HG02571 (cell line): Measurements from ENCODE around the gene RREB1.
A peak's percentile ranks its signal among the peaks of the same experiment; 100 is the strongest.

Experiments
- ATAC-seq: cut with Tn5 transposase; IDR thresholded peaks from one replicate; pipeline ENCODE4 v1.9.1; 2021; ENCODE audit warnings: mild to moderate bottlenecking, moderate library complexity; ENCODE audit not compliant: unreplicated experiment

Gene RREB1

DNA sequence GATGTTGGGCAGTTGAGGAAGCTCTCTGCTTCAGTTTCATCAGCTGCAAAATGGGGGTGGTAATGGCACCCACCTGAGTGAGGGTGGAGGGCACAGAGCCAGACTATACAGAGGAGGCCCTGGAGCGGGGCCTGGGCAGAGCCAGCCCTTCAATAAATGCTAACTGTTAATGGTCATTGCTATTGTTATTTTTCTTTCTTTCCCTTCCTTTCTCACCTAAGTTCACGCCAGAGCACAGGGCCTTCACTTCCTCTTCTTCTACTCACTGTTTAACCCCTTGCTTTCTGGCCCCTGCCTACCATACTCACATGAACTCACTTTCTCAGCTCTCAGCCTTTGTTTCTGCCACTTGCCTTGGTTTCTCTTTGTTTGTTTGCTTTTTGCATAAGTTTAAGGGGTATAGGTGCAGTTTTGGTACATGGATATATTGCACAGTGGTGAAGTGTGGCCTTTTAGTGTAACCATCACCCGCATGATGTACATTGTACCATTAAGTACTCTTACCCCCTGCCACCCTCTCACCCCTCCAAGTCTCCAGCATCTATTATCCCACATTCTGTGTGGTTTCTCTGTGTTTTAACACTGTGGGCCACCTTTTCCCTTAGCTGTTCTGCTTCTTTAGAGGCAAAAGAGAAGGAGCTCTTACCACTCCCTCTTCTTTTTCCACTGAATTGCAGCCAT is 7.5 kb upstream of the RREB1 start:
- no peak for ATAC-seq

DNA sequence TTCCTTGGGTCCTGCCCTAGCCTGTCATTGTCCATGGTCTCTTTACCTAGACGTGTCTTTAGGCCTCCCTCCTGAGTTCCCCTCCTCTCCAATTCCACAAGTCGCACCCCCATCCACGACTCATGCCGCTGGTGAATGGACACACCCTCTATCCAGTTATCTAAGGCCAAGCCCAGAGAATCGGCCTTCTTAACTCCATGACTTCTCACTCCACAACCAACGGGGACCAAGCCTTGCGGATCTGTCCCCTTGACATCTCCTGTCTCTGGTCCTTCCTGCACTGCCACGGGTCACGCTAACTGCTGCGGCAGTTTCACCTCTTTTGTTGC is 7.0 kb upstream of the RREB1 start:
- ATAC-seq: no peak

DNA sequence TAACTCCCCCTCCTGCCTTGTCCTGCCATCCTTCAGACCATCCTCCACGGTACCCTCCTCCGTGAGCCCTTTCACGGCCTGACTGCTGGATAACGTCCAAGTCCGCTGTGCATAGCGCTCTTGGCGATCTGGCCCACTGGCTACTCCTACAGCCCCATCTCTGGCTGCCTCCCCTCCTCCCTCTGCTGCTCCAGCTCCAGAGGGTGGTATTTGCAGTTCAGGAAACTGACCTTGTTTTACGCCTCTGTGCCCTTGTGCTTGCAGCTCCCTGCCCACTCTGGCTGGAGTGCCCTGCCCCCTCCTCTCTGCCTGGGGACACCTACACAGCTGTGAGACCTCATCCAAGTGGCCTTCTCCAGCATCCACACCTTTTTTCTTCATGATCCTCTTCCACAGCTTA is 6.5 kb upstream of the RREB1 start:
- ATAC-seq: no peak

DNA sequence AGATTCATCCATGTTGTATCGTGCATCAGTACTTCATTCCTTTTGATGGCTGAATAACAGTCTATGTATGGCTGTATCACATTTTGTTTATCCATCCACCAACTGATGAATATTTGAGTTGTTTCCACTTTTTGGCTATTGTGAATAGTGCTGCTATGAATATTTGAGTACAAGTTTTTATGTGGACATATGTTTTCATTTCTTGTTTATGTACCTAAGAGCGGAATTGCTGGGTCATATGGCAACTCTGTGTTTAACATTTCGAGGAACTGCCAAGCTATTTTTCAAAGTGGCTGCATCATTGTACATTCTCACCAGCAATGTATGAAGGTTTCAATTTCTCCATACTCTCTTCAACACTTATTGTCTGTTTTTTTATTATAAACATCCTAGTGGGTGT is 3.0 kb upstream of the RREB1 start:
- no peak for ATAC-seq

DNA sequence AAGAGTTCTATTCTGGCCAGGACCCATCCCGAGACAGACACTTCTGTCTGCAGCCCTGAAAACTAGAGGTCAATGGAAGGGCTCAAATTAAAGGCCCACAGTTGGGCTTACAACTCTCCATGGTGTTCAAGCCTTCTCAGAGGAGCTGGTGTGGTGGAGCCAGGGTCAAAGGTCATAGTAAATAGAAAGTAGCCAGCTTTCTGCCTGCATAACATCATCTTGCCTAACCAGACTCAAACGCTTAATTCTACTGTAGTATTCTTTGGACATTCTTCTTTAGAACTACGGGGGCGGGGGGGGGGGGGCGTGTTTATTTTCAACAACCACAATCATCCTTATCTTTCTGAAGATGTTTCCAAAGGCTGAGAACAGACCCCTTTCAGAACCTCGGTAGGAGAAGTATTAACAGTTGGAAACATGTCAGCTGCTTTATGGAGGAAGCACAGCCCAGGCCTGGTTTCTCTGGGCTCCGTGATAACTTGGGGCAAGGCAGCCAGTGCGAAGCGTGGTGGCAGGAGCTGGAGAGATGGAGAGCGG is 1.5 kb upstream of the RREB1 start:
- ATAC-seq: no peak

DNA sequence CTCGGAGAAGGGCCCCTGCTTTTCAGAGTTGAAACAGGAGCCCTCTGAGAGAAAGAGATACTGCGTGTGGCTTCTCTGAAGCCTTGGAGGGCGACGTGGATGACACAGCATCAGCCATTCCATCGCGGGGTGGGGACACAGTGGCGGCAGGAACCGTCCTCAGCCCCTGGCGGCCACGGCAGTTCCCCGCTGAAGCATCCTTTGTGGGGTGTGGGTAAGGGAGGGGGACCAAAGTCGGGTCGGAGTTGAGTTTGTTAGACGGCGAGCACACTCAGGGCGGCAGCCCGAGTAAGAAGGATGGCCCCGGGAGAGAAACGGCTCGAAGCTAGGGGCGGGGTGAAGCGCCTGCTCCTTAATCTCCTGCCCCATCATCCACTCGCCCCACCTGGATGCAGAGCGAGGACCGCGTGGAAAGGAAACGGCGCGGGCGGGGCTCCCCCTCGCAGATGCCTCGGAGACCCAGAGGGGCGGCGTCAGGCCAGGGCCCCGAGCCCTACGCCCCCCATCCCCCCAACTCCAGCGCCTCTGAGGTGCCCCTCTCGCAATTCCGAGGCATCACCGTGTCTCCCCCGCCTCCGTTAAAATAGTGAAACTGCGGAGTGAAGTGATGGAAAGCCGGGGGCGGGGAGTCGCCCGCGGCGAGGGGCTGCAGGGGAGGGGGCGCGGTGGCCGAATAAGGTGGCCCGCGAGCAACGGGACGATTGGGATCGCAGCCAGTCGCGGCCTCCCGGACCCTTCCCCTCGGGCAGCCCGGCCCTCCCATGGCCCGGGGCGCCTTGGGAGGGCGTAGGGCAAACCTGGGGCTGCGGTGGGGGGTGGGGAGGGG is 796 bp upstream of the RREB1 start:
- peak; percentile 29 for ATAC-seq

DNA sequence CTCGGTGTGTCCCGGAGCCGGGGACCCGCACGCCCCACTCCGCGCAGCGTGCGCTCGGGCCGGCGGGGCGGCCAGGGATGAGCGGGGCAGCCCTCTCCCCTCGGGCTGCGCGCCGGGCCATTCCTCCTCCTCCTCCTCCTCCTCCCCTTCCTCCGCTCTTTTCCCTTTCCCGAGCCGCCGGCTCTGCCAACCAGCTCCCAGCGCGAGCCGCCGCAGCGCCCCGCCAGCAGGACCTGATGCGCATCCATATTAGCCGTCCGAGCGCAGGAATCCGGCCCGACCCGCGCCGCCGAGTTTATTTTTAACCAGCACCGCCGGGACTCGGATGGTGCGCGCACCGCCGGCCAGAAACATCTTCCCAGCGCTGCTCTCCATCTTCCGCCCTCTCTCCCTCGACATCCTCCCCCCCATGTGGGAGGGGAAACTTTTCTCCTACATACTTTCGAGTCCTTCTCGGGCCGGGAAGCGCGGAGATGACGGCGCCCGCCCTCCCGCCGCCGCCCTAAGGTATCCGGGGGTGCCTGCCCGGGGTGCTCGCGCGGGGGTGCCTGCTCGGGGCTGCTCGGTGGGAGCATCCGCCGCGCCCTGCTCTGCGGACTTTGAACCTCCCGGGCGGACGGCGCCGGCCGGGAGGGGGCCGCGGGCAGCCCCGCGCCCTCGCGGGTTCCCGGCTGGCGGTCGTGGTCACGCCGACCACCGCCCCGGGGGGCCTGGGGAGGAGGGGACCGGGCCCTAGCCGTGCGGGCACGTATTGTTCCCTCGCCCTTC is 619 bp downstream of the RREB1 start:
- peak; percentile 14 for ATAC-seq

DNA sequence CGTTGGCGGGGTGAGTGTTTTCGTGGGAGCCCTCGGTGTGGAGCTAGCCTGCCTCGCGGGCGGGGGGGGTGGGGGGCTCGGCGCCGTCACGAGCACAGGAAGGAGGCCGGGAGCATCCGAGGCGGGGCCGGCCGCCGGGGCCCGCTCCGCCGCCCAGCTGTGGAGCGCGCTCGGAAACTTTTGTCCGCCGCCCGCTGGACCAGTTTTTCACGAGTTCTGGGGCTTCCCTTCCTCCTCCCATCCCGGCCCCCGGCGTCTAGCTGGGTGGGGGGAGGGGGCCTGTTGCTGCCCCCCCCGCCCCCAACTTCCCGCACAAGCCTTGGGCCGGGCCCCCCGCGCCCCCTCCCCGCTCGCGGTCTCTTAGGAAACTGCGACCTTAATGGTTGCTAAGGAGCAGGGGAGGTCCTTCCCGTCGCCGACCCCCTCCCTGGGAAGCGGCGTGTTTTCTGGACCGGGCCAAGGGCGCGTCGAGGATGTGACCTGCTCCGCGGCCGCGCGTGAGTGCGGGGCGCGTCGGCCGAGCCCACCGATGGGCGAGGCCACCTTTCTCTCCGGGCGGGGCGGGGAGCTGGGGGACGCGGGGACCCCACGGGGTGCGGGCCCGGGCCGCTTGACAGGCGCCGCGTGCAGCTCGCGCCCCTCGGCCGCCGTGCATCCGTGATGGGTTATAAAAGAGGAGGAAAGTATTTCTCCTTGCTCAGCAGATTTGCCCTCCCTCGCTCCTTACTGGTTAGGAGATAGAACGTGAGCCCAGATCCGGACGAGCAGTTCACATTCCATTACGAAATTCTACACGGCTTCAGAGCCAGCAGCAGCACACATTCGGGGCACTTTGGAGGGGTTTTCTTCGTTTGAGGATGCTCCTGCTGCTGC is 1.4 kb downstream of the RREB1 start:
- no peak for ATAC-seq

DNA sequence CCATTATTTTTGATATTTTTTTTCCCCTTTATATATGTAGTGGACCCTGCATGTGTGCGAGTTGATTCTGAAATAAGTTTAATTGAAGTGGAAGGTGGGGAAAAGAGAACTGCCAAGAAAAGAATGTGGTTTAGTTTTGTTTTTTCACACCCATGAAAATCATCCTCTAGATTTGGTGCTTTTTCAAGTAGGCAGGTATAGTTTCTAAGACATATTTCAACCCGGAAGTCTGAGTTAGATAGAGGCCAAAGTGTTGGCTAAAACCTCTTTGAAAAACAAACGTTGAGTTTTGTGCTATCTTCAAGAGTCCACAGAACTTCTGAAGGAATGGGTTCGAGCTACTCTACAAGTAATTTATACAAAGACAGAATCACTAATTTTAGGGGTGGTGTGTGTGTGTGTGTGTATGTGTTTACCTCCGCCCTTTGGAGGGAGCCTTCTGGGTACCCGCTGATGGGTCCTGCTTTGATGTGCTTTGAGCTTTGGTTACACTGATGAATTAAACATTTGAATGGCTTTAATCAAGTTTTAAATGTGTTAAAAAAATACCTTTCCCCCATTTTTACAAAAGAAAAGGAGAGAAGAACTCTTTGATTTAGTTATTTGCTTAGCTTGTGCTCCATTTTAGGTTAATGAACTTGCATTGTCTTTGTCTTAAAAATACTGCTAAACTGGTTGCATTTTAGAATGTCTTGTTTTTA is 2.5 kb downstream of the RREB1 start:
- ATAC-seq: no peak

DNA sequence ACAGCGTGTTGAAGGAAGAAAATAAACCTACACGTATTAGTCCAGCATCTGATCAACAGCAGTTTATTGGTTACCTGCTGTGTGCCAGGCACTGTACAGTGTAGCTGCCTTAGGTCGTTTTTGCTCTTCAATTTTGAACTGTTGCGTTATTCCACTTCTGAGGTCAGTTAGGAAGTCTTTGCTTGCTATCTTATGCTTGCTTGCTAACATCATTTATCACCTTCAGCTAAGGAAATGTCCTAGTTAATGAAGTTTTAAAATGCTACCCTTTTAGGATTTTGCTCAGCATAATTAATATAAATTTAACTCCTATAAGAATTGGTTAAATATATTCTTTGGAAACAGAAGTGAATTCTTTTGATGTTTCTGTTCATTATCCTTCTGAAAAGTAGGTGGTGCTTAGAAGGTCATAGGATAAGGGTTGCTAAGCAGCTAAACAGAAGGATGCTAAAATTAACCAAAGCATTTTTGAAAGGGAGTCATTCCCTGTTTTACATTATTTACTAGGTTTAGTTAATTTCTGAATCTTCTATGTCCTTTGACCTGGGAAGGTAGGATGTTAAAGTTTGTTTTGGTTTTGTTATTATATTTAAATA is 3.4 kb downstream of the RREB1 start:
- ATAC-seq: no peak

DNA sequence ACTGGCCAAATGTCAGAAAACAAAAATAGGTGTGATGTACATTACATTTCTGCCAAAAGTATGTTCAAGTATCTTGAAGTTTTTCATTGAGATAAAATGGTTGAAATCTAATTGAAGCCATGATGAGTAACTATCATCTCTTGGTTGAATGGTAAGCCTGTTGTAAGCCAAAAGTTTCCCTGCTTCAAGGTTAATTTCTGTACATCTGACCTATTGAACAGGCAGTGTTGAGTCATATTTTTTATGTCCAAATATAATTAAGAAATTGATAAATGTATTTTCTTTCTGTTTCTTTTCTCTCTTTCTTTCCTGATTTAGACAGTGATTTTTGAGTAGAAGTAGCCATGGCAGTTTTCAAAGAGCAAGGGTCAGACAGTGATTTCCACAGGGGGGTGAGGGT is 4.4 kb downstream of the RREB1 start:
- ATAC-seq: no peak

DNA sequence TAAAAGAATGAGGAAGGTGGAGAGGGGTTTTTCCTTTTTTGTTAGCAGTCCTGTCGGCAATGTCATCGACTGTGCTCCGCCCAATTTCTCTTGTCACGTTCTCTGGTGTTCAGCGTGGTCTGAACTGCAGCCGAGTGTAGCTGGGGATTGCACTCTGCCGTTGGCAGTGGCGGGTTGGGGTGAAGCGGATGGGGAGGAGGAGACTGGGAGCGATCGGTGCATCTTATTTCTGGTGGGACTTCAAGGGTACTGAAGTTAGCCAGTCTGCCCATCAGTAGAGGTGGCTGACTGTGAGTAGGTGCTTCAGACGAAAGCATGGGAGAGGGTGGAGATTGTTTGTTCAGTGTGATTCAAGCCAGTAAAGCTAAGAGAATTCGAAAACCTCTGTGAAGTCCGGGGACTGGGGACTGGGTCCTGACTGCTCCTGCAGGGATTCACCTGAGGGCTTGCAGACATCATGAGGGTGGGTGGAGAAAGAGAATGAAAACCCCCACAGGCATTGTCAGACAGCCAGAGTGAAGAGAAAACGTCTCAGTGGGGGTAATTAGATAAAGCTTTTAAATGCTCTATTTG is 5.1 kb downstream of the RREB1 start:
- ATAC-seq: no peak

DNA sequence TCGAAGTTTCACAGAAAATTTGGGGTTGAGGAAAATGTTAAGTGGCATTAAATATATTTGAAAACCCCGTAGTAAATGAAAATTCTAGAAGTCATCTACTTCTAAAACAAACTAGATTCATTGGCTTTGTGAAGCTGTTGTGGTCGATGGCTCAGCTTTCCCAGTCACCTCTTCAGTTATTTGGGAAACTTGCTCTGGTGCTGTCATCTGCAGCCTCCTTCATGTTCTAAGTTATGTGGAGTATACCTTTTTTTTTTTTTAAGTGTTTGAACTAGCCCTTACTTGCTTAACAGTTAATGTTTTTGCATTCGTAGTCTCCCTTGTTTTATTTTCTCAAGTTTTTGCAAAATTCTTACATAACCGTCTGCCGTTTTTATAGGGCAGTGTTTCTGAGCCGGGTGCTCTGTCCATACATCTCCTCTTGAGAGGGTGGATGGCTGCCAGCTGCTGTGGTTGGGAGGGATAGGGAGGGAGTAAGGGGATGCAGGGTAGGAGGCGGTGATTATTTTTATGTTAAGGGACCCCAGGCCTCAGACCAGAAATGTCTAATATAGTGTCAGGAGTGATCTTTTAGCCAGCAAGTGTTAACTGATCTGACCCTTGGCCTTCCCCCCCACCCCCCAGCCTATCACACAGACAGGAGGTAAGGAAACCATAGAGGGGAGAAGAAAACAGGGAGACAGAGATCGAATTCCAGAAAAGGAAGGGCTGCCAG is 7.1 kb downstream of the RREB1 start:
- ATAC-seq: no peak

DNA sequence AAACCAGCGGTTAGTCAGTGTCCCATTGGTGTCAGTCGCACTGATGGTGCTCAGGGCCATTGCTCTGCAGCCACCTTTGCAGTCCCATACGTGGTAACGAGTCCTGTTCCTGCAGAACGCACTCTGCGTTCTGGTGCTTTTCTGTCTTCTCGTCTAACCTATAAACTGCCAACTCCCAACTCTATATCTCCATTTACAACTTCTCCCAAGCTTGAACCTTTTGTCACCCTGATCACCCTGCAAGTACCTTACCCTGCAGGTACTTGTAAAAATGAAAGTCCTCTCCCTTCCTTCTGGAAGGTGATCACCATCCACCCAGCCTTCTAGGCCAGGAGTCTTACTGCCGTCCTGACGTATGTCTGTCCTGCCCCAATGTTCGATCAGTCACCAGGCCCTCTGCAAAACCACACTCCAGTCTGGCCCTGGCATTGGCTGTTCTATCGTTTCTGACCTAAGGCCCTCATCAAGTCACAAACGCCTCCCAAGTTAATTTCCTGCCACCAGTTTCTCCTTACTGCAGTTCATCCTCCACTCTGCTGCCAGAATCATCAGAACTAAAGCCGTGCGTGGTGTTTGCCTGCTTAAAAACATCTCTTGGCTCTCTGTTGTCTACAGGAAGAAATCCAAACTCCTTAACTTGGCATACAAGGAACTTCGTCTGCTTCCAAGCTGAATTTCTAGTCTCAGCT is 7.9 kb downstream of the RREB1 start:
- ATAC-seq: no peak

DNA sequence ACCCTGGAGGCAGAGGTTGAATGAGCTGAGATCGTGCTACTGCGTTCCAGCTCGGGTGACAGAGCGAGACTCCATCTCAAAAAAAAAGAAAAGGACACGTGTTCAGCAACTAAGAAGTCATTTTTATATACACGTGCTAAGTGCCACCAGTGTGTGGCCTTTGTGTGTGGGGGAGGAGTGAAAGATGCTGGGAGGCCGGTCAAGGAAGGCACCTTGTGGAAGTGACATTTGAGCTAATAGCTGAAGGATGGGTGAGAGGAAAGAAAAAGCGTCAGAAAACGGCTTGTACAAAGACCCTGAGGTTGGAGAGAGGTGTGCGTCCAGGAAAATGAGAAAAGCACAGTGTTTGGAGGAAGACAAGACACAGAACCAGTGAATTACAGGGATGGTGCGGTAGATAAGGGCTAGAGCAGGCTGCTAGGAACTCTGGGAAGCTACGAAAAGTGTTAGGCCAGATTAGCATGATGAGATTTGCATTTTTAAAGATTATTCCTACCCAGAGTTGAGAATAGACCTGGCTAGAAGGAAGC is 11.6 kb downstream of the RREB1 start:
- no peak for ATAC-seq

DNA sequence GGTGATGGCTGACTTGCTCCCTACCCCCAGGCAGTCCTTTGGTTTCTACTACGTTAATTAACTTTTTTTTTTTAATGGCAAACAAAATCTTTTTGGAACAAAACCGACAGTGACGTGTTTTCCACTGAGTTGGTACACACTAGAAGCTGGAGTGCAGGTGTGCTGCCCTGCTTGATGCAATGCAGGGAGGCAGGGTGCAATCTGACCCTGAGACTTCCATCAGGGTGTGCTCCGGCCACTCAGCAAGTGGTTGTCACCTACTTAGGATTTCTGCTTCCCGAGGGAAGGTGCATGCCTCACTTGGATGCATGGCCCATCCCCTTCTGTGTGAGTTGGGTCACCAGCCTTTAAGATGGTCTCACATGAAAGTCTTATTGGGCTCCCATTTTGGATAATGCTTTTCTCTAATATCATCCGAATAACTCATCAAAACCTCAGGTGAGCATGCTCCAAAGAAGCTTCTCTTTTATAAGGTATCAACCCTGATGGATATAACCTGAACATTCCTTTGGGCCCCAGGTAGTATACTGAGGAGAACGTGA is 14.0 kb downstream of the RREB1 start:
- ATAC-seq: no peak

DNA sequence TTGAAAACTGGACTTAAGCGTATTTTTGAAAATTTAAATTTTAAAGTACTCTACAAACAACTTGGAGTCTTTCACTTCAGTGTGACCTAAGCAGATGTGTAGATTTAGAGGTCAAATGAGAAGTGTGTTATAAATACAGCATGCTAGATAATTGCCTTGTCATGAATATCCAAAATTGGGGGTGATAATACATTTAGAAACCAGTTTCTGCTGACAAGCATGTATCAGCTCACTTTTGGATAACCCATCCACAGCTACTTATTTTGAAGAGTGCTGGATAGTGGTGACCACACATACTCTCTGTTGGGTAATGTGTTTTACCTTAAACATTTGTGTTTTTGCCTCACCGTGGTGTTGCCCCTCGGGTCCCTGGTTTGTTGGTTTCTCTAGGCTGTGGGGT is 14.9 kb downstream of the RREB1 start:
- no peak for ATAC-seq

DNA sequence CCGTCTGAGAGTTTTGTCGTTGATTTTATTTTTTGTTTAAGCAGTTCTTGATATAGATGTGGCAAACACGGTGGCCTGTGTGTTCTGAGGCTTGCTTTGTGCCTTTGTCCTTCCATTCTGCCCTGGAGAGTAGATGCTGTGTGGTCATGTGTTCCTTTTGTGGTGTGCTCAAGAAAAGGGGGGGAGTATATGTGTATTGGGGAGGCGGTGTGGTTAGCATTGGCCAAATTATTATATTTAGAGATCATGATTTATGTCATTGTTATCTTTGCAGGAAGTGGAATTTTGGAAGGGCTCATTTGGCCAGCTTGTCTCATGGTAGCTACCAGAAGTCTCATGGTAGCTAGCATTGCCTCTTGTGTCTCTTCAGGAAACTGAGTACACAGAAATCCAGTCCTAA is 16.4 kb downstream of the RREB1 start:
- ATAC-seq: no peak
